OCI-LY7 (cell line): ENCODE measurements around the gene PPM1G.

Experiments used
- EZH2phosphoT487 ChIP-seq: fragments of 200-600 bp; sonication (generic); IDR thresholded peaks from 2 replicates; pipeline ENCODE4 v1.6.1; 2018; ENCODE audit warnings: low read depth, borderline replicate concordance, mild to moderate bottlenecking, mixed run types, antibody characterized with exemption, low read length, moderate library complexity, mixed read lengths
- TF ChIP-seq, protein P1 (sequence below): fragments of 200-600 bp; sonication (generic); conservative IDR thresholded peaks from 2 replicates; pipeline ENCODE4 v1.5.1; 2014; ENCODE audit warnings: mild to moderate bottlenecking, antibody characterized with exemption, low read length, moderate library complexity, mixed read lengths

- TF ChIP-seq, protein P1, sequence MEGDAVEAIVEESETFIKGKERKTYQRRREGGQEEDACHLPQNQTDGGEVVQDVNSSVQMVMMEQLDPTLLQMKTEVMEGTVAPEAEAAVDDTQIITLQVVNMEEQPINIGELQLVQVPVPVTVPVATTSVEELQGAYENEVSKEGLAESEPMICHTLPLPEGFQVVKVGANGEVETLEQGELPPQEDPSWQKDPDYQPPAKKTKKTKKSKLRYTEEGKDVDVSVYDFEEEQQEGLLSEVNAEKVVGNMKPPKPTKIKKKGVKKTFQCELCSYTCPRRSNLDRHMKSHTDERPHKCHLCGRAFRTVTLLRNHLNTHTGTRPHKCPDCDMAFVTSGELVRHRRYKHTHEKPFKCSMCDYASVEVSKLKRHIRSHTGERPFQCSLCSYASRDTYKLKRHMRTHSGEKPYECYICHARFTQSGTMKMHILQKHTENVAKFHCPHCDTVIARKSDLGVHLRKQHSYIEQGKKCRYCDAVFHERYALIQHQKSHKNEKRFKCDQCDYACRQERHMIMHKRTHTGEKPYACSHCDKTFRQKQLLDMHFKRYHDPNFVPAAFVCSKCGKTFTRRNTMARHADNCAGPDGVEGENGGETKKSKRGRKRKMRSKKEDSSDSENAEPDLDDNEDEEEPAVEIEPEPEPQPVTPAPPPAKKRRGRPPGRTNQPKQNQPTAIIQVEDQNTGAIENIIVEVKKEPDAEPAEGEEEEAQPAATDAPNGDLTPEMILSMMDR, result no peak
- no peak for TF ChIP-seq EZH2phosphoT487
Measured at GRCh38 chr2:27336173-27336572, 73.2 kb downstream of the PPM1G start.
